Cardiac fibroblast (primary cell): Measurements from ENCODE around the gene RER1.

Source experiments
- DNase-seq, 2 donors: peaks; one replicate each; pipeline versions ENCODE4 v3.0.0 to v3.0.0-alpha.2; 2010; ENCODE audit warnings: low read depth in 2 of 2
- H3K4me3 ChIP-seq, 2 donors: replicated peaks in 1 of 2; 1 replicate in 1 of 2; 2 replicates in 1 of 2; pipeline ENCODE4 v1.5.1; 2011; ENCODE audit warnings: low read depth in 2 of 2, low read length in 2 of 2, mild to moderate bottlenecking in 2 of 2, moderate library complexity in 1 of 2
- CTCF ChIP-seq: IDR thresholded peaks from one replicate; pipeline ENCODE4 v1.5.1; 2011; ENCODE audit warnings: low read depth, mild to moderate bottlenecking, low read length, inconsistent platforms

RER1 gene

GRCh38 chr1:2373551-2374251 lies 17.9 kb upstream of the RER1 start:
- no peak for TF ChIP-seq CTCF
- H3K4me3 ChIP-seq, result no peak overlapping the region
- DNase-seq, result no peak

DNA sequence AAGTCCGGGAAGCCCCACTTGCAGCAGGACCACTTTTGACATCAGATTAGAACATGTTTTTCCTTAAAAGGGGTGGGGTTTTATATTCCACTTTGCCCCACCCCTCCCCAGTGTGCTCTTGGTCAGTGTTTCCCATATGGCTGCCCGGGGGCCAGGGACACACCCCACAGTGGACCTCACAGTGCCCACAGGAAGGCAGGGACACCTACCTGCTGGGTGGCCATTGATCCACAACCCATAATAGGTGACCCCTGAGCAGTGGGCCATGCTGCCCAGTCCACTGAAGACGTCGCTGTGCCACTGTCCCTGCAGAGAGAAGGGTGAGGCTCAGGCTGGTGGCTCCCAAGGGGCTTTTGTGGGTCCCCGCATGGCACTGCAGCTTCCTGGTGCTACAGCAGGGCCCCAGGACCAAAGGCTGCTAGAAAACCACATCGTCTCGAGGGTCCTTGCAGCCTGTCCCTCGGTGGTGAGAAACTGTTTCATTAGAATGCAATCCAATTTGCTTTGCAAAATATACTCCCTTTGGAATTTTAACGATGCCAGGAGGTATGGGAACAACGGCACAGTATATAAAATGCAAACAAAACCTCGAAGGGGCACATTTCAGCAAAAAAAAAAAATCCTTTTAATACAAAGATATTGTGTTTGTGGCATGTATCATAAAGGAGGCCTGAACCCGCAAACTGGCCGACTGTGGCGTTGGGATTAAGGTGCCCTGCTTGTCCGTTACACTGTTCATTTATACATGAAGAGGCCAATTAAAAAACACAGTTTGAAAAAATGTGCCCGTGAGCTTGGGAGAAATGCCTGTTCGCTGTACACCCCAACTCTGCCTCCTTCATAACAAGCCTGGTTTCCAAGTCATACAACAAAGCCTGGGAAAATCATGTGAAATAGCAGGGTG lies 17.1 kb upstream of the RER1 start:
- TF ChIP-seq CTCF, result no peak
- DNase-seq, result no peak
- no peak overlapping the region for H3K4me3 ChIP-seq

DNA sequence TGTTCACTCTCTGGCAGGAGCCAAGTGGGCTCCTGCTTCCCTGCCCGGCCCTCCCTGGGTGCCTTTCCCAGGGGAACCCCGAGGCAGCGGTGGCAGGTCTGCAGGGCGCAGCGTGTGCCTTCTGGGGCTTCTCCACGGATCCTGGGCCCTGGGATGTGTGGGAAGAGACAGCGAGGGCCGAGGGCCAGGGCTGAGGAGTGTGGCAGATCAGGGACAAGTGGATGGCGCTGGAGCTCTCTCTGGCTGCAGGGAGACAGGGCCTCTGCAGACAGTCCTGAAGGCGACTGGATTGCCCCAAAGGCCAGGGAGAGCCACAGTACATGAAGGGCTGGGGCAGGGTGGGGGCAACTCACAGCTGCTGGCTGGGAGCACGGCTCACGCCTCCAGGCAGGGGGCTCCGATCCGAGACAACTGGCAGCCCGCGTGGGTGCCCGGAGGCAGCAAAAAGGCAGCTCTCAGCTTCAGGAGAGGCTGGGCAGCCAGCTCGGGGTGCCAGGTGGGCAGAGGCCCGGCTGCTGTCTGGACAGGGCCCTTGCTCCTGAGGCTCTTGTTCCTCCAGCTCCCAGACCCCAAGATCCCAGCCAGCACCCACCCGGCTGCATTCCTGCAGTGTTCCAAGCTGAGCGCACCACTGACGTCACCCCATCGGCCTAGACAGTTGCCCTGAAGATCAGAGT lies 16.3 kb upstream of the RER1 start:
- DNase-seq, result no peak

DNA sequence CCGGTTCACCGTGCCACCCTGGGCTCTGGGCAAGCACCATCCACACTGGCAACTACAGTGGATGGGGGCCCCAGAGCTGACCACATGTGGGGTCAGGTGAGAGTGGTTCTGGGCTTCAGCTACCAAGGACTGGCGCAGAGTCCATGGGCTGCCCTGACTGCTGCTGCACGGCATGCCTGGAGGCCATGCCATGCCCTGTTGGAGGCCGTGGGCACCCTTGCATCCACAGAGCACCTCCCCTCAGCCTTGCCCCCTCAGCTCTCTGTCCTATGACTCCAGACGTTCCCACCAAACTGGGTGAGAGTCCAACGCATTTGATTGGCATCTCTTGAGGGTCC lies 15.7 kb upstream of the RER1 start:
- no peak overlapping the region for H3K4me3 ChIP-seq
- DNase-seq, result no peak
- no peak for TF ChIP-seq CTCF

More for the DNA sequence above, 16.3 kb upstream of the RER1 start:
- no peak for TF ChIP-seq CTCF
- H3K4me3 ChIP-seq, result no peak overlapping the region

GRCh38 chr1:2376261-2376741 lies 15.3 kb upstream of the RER1 start:
- no peak overlapping the region for H3K4me3 ChIP-seq
- TF ChIP-seq CTCF, result no peak
- no peak for DNase-seq

DNA sequence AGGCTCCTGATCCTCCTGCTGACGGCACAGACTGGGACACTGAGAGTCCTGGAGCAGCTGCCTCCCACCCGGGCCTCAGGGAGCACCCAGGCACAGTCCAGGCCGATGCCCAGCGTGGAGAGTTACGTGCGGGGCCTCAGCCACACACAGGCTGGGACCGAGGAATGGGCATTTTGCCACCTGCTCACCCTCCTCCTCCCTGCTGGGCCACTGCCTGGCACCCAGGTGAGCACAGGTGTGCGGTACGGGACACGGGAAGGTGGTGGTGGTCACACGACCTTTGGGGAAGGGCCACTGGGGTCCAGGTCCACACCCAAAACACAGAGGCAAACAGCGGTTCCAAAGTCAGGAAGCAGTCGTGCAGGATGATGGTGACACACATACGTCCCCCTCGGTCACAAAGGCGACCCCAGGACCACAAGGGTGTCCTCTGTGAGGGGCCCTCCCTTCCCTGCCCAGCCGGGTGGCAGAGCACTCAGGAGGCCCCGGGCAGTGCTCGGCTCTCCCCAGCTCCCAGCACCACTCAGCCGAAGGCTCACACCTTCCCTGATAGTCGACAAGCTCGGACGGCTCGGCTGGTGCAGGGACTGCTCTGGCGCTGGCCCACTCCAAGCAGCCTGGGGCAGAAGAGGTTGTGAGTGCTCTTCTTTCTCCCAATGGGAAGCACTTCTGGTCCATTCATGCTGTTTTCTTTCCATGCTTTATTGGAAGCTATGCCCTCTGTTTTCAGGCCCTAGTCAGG lies 14.5 kb upstream of the RER1 start:
- no peak for DNase-seq
- TF ChIP-seq CTCF, result no peak
- H3K4me3 ChIP-seq, result no peak overlapping the region
